Measurements from ENCODE around the gene GNG12.

GNG12 gene

GRCh38 chr1:67711158-67711854 lies 122.0 kb downstream of the GNG12 start:
- H3K36me3 ChIP-seq (ENCODE audit: insufficient read depth, low read depth, low read length): no peaks in the 10 kb centered on the region
- H3K27me3 ChIP-seq (ENCODE audit: insufficient read depth, low read length): no peaks in the 10 kb centered on the region
- H3K4me1 ChIP-seq (ENCODE audit: insufficient read depth, low read length): 0 out of 2 replicates have a peak, but pooled peaks cover 3% of the 10 kb centered on the region
- H3K4me3 ChIP-seq (ENCODE audit: low read length): no peak overlapping the region
- no peak overlapping the region for H3K27ac ChIP-seq (ENCODE audit: low read length)
- no peaks in the 10 kb centered on the region for H3K9me3 ChIP-seq (ENCODE audit: insufficient read depth, low read depth, low read length)
- no peak overlapping the region for H3K9ac ChIP-seq (ENCODE audit: low read depth, low read length)

- Histone ChIP-seq H3K27ac (ENCODE audit: low read length) (no peak overlapping the region), H3K36me3 (ENCODE audit: insufficient read depth, low read depth, low read length) (0 out of 2 replicates have a peak, but pooled peaks cover 2% of the 10 kb centered on the region), H3K9me3 (ENCODE audit: insufficient read depth, low read depth, low read length) (no peaks in the 10 kb centered on the region), H3K27me3 (ENCODE audit: insufficient read depth, low read length) (no peaks in the 10 kb centered on the region), H3K4me3 (ENCODE audit: low read length) (no peak overlapping the region), H3K4me1 (ENCODE audit: insufficient read depth, low read length) (0 out of 2 replicates have a peak, but pooled peaks cover 3% of the 10 kb centered on the region), H3K9ac (ENCODE audit: low read depth, low read length) (no peak overlapping the region)
Observed at GRCh38 chr1:67710417-67710816, 122.8 kb downstream of the GNG12 start.

DNA sequence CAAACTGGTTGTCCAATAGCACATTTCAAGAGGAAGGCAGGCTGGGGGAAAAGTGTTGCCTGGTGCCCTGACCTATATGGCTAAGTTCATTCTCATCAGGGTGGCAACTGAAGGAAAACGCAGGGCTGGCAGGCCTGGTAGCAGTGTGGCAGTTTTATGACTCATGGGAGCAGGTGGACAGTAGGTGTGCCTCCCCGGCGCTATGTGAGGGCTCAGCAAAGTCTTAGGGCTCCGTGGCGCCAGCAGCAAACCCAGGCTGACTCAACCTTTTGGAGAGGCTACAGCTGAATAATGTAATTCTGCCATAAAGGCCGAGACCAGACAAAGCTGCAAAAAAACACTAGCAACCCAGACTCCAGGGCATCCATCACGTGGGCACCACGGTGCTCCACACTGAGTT lies 124.7 kb downstream of the GNG12 start:
- Histone ChIP-seq H3K9me3 (ENCODE audit: insufficient read depth, low read depth, low read length) (no peaks in the 10 kb centered on the region), H3K27ac (ENCODE audit: low read length) (no peak overlapping the region), H3K27me3 (ENCODE audit: insufficient read depth, low read length) (no peaks in the 10 kb centered on the region), H3K4me1 (ENCODE audit: insufficient read depth, low read length) (0 out of 2 replicates have a peak, but pooled peaks cover under 1% of the 10 kb centered on the region), H3K4me3 (ENCODE audit: low read length) (no peak overlapping the region), H3K9ac (ENCODE audit: low read depth, low read length) (no peak overlapping the region), H3K36me3 (ENCODE audit: insufficient read depth, low read depth, low read length) (0 out of 2 replicates have a peak, but pooled peaks cover 6% of the 10 kb centered on the region)

GRCh38 chr1:67705735-67706453 lies 127.4 kb downstream of the GNG12 start:
- H3K4me3 ChIP-seq (ENCODE audit: low read length): no peak overlapping the region
- no peaks in the 10 kb centered on the region for H3K9me3 ChIP-seq (ENCODE audit: insufficient read depth, low read depth, low read length)
- no peak overlapping the region for H3K9ac ChIP-seq (ENCODE audit: low read depth, low read length)
- no peaks in the 10 kb centered on the region for H3K27me3 ChIP-seq (ENCODE audit: insufficient read depth, low read length)
- H3K36me3 ChIP-seq (ENCODE audit: insufficient read depth, low read depth, low read length): 0 out of 2 replicates have a peak, but pooled peaks cover 6% of the 10 kb centered on the region
- H3K4me1 ChIP-seq (ENCODE audit: insufficient read depth, low read length): peaks cover 4% of the 10 kb centered on the region
- H3K27ac ChIP-seq (ENCODE audit: low read length): no peak overlapping the region

DNA sequence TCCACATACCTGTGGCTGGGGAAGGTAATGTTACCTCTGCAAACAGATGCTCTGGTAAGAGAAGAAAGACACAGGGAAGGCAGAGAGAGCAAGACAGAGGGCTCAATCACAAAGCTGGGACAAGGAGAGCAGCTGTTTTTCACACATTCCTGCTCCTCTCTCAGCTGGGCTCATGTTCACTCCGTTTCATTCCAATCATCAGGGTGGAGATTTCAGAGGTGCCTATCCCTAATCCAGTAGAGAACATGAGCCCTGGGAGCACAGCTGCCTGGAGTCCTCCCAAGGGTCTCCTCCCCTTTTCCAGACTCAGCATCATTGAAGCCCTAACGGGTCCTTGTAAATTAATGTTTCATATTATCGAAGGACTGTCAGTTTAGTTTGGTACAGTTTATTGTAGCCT lies 128.9 kb downstream of the GNG12 start:
- Histone ChIP-seq H3K9ac (ENCODE audit: low read depth, low read length) (no peak overlapping the region), H3K9me3 (ENCODE audit: insufficient read depth, low read depth, low read length) (no peaks in the 10 kb centered on the region), H3K27ac (ENCODE audit: low read length) (no peak overlapping the region), H3K4me3 (ENCODE audit: low read length) (no peak overlapping the region), H3K36me3 (ENCODE audit: insufficient read depth, low read depth, low read length) (0 out of 2 replicates have a peak, but pooled peaks cover 6% of the 10 kb centered on the region), H3K4me1 (ENCODE audit: insufficient read depth, low read length) (peaks cover 4% of the 10 kb centered on the region), H3K27me3 (ENCODE audit: insufficient read depth, low read length) (no peaks in the 10 kb centered on the region)

- no peak overlapping the region for H3K4me3 ChIP-seq (ENCODE audit: low read length)
- H3K9me3 ChIP-seq (ENCODE audit: insufficient read depth, low read depth, low read length): no peaks in the 10 kb centered on the region
- 0 out of 2 replicates have a peak, but pooled peaks cover 6% of the 10 kb centered on the region for H3K36me3 ChIP-seq (ENCODE audit: insufficient read depth, low read depth, low read length)
- H3K27me3 ChIP-seq (ENCODE audit: insufficient read depth, low read length): no peaks in the 10 kb centered on the region
- peaks cover 4% of the 10 kb centered on the region for H3K4me1 ChIP-seq (ENCODE audit: insufficient read depth, low read length)
- H3K27ac ChIP-seq (ENCODE audit: low read length): no peak overlapping the region
- no peak overlapping the region for H3K9ac ChIP-seq (ENCODE audit: low read depth, low read length)
Observed at GRCh38 chr1:67701876-67702275, 131.4 kb downstream of the GNG12 start.

DNA sequence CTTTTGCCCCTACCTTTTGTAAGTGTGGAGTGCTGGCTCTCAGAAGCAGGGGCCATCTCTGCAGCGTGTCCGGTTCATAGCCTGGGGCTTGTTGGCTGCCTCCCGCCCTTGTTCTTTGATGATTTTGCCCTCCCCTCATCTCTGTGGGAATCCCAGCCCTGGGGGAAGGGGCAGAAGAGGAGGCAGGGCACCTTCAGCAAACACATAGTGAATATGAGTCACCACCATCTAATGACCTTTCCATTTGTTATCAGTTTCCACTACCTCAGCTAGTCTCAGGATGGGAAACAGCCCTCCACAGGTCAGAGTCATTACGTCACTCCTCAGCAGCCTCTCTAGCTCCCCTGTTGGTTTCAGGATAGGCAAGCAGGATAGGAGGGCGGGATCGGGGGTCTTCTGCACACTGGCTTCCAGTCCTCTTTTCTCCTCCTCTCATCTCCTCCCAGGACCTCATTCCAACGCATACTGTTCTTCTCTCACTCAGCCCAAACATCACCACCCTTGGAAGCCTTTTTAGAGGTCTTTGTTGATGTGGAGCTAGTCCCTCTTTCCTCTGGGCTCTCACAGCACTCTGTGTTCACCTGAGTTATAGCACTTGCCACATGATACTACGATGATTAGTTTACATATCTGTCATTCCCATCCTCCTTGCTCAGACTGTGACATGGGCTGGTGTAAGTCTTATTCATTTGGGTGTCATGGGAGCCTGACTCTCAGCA lies 132.4 kb downstream of the GNG12 start:
- Histone ChIP-seq H3K27me3 (ENCODE audit: insufficient read depth, low read length) (no peaks in the 10 kb centered on the region), H3K9me3 (ENCODE audit: insufficient read depth, low read depth, low read length) (no peaks in the 10 kb centered on the region), H3K4me1 (ENCODE audit: insufficient read depth, low read length) (peaks cover 4% of the 10 kb centered on the region), H3K27ac (ENCODE audit: low read length) (no peak overlapping the region), H3K36me3 (ENCODE audit: insufficient read depth, low read depth, low read length) (0 out of 2 replicates have a peak, but pooled peaks cover 6% of the 10 kb centered on the region), H3K9ac (ENCODE audit: low read depth, low read length) (no peak overlapping the region), H3K4me3 (ENCODE audit: low read length) (no peak overlapping the region)

GRCh38 chr1:67700220-67700619 lies 133.0 kb downstream of the GNG12 start:
- Histone ChIP-seq H3K27ac (ENCODE audit: low read length) (no peak overlapping the region), H3K36me3 (ENCODE audit: insufficient read depth, low read depth, low read length) (0 out of 2 replicates have a peak, but pooled peaks cover 2% of the 10 kb centered on the region), H3K9ac (ENCODE audit: low read depth, low read length) (no peak overlapping the region), H3K4me1 (ENCODE audit: insufficient read depth, low read length) (peaks cover 4% of the 10 kb centered on the region), H3K4me3 (ENCODE audit: low read length) (no peak overlapping the region), H3K27me3 (ENCODE audit: insufficient read depth, low read length) (no peaks in the 10 kb centered on the region), H3K9me3 (ENCODE audit: insufficient read depth, low read depth, low read length) (no peaks in the 10 kb centered on the region)

DNA sequence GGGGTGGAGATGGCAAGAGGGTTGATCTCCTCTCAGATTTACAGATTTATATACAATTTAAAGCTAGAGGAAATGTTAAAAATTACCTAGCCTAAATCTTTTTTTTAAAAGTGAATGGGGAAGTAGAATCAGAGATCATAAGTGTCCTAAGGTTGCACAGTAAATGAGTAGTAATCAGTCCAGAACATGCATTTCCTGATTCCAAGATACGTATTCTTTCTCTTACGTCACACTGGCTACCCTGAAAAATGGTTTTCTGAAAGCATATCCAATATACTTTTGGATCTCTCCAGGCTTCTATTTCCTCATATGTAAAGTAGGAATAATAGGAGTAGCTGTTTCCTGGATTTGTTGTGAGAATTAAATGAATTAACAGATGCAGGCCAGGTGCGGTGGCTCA lies 136.6 kb downstream of the GNG12 start:
- Histone ChIP-seq H3K27ac (ENCODE audit: low read length) (no peak overlapping the region), H3K27me3 (ENCODE audit: insufficient read depth, low read length) (no peaks in the 10 kb centered on the region), H3K9ac (ENCODE audit: low read depth, low read length) (no peak overlapping the region; the same call in 1 of the 2 replicates), H3K9me3 (ENCODE audit: insufficient read depth, low read depth, low read length) (no peaks in the 10 kb centered on the region), H3K36me3 (ENCODE audit: insufficient read depth, low read depth, low read length) (no peaks in the 10 kb centered on the region), H3K4me3 (ENCODE audit: low read length) (no peak overlapping the region), H3K4me1 (ENCODE audit: insufficient read depth, low read length) (peaks cover 4% of the 10 kb centered on the region)

GRCh38 chr1:67695963-67696362 lies 137.3 kb downstream of the GNG12 start:
- H3K27me3 ChIP-seq (ENCODE audit: insufficient read depth, low read length): no peaks in the 10 kb centered on the region
- H3K9ac ChIP-seq (ENCODE audit: low read depth, low read length): no peak overlapping the region

DNA sequence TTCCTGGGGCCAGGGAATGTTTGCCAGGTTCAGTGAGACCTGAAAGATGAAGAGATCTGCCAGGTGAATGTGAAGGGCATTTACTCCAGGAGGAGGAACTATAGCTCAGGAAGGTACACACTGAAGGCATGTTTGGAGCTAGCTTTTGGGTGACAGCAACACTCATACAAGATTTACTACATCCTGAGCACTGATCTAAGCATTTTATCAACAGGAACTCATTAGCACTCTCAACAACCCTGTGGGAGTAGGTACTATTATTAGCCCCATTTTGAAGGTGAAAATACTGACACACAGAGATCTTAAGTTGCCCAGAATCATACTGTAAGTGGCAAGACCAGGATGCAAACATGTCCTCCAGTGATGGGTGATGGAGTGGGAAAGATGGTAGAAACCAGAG lies 141.6 kb downstream of the GNG12 start:
- Histone ChIP-seq H3K4me3 (ENCODE audit: low read length) (no peak overlapping the region), H3K9ac (ENCODE audit: low read depth, low read length) (no peak overlapping the region), H3K4me1 (ENCODE audit: insufficient read depth, low read length) (peaks cover 6% of the 10 kb centered on the region; the same call in 1 of the 2 replicates), H3K9me3 (ENCODE audit: insufficient read depth, low read depth, low read length) (no peaks in the 10 kb centered on the region), H3K36me3 (ENCODE audit: insufficient read depth, low read depth, low read length) (peaks cover 30% of the 10 kb centered on the region), H3K27me3 (ENCODE audit: insufficient read depth, low read length) (no peaks in the 10 kb centered on the region), H3K27ac (ENCODE audit: low read length) (no peak overlapping the region)

More at GRCh38 chr1:67695963-67696362, 137.3 kb downstream of the GNG12 start:
- H3K36me3 ChIP-seq (ENCODE audit: insufficient read depth, low read depth, low read length): no peaks in the 10 kb centered on the region
- H3K27ac ChIP-seq (ENCODE audit: low read length): no peak overlapping the region
- no peaks in the 10 kb centered on the region for H3K9me3 ChIP-seq (ENCODE audit: insufficient read depth, low read depth, low read length)
- no peak overlapping the region for H3K4me3 ChIP-seq (ENCODE audit: low read length)
- H3K4me1 ChIP-seq (ENCODE audit: insufficient read depth, low read length): peaks cover 1% of the 10 kb centered on the region

Measured in iPS-20b (cell line).